PC-9 (cell line): ENCODE measurements around the gene CS. TPM values are rescaled to one million over a fixed set of nuclear protein-coding genes. Genes with fewer than 3 reads are reported as not detected.
A peak's percentile ranks its signal among the peaks of the same experiment; 100 is the strongest.

Experiments
- BruUV-seq: library from RNA; stranded (reverse); fragments of 400-500 nt; replicated peaks from 2 replicates; lab custom pipeline; 2021; lab: Mats Ljungman, UMichigan
- CTCF ChIA-PET: fragments of 300-600 bp; sonication (Branson Sonifier 250); formaldehyde crosslinking; loops from one replicate; lab custom pipeline; 2022; ENCODE audit warnings: antibody characterized with exemption; lab: Charles Lee
- POLR2A ChIA-PET: fragments of 300-600 bp; sonication (Branson Sonifier 250); formaldehyde crosslinking; loops from one replicate; lab custom pipeline; 2022; ENCODE audit warnings: antibody characterized with exemption; ENCODE audit not compliant: unreplicated experiment; lab: Charles Lee
- DNase-seq, 2 experiments: peaks; one replicate each; pipeline versions ENCODE4 v3.0.0 to v3.0.0-alpha.2; 2015 to 2022; ENCODE audit warnings: mixed read lengths in 1 of 2
- H2AFZ ChIP-seq: fragments of 200-600 bp; sonication (generic); 2 replicates; pipeline ENCODE4 v1.8.1; 2017; ENCODE audit warnings: antibody characterized with exemption
- H3F3A ChIP-seq: fragments of 200-600 bp; sonication (generic); 2 replicates; pipeline ENCODE4 v1.8.1; 2017; ENCODE audit warnings: antibody characterized with exemption, mild to moderate bottlenecking, low read depth; ENCODE audit not compliant: insufficient read depth
- H3K27ac ChIP-seq: fragments of 200-600 bp; sonication (generic); 2 replicates; pipeline ENCODE4 v1.6.1; 2016; ENCODE audit warnings: mixed run types
- H3K27me3 ChIP-seq: fragments of 200-600 bp; sonication (generic); 2 replicates; pipeline ENCODE4 v1.6.1; 2016; ENCODE audit warnings: low read depth, mixed run types; ENCODE audit not compliant: insufficient read depth
- H3K36me3 ChIP-seq: fragments of 200-600 bp; sonication (generic); 2 replicates; pipeline ENCODE4 v1.6.1; 2016; ENCODE audit warnings: low read depth, mixed run types
- H3K4me1 ChIP-seq: fragments of 200-600 bp; sonication (generic); replicated peaks from 2 replicates; pipeline ENCODE4 v1.6.1; 2016; ENCODE audit warnings: mixed run types; ENCODE audit not compliant: insufficient read depth
- H3K4me2 ChIP-seq: fragments of 200-600 bp; sonication (generic); 2 replicates; pipeline ENCODE4 v1.6.1; 2017; ENCODE audit warnings: mixed run types
- H3K4me3 ChIP-seq: fragments of 200-600 bp; sonication (generic); 2 replicates; pipeline ENCODE4 v1.6.1; 2016; ENCODE audit warnings: mixed run types
- H3K79me2 ChIP-seq: fragments of 200-600 bp; sonication (generic); 2 replicates; pipeline ENCODE4 v1.6.1; 2017; ENCODE audit warnings: low read depth, mixed run types
- H3K9me2 ChIP-seq: fragments of 200-600 bp; sonication (generic); 2 replicates; pipeline ENCODE4 v1.8.1; 2017; ENCODE audit warnings: mild to moderate bottlenecking; ENCODE audit not compliant: insufficient read depth
- H3K9me3 ChIP-seq: fragments of 200-600 bp; sonication (generic); 2 replicates; pipeline ENCODE4 v1.8.1; 2016; ENCODE audit warnings: low read depth; ENCODE audit not compliant: insufficient read depth
- H4K20me1 ChIP-seq: fragments of 200-600 bp; sonication (generic); 2 replicates; pipeline ENCODE4 v1.8.1; 2017; ENCODE audit not compliant: insufficient read depth
- EZH2 ChIP-seq: fragments of 200-600 bp; sonication (generic); IDR thresholded peaks from 2 replicates; pipeline ENCODE4 v1.8.0; 2017; ENCODE audit warnings: antibody characterized with exemption, low read depth
- intact Hi-C: fragments of 100-400 bp; cut with micrococcal nuclease; formaldehyde crosslinking; loops from one replicate; pipeline ENCODE4 v1.10.0; 2022; ENCODE audit not compliant: unreplicated experiment
- total RNA-seq: library from RNA; stranded (reverse); gene quantifications from 2 replicates; pipeline ENCODE4 v1.2.3, GENCODE V29; 2021
- TF ChIP-seq, protein P1 (sequence below): fragments of 200-600 bp; sonication (generic); conservative IDR thresholded peaks from 2 replicates; pipeline ENCODE4 v1.6.1; 2017; ENCODE audit warnings: mixed run types, antibody characterized with exemption, mild to moderate bottlenecking, moderate library complexity

CS gene
- total RNA-seq, 1 experiment from 2014 or later: 205 TPM

- DNase-seq: no peak
- H2AFZ ChIP-seq: no peak overlapping the region
- H3K36me3 ChIP-seq: 0 out of 2 replicates have a peak, but pooled peaks cover 11% of the 10 kb centered on the region
- H3K4me2 ChIP-seq: no peak overlapping the region; the same call in 1 of the 2 replicates
- CTCF ChIA-PET: no interaction called here
- no peaks in the 10 kb centered on the region for H3K9me3 ChIP-seq
- H3F3A ChIP-seq: peaks cover 42% of the 10 kb centered on the region
- no peaks in the 10 kb centered on the region for H3K27me3 ChIP-seq
- H3K27ac ChIP-seq: 0 out of 2 replicates have a peak overlapping the region, but pooled peaks have one; percentile 27
- no peaks in the 10 kb centered on the region for H3K9me2 ChIP-seq
- no peak for TF ChIP-seq EZH2
- TF ChIP-seq, protein P1, sequence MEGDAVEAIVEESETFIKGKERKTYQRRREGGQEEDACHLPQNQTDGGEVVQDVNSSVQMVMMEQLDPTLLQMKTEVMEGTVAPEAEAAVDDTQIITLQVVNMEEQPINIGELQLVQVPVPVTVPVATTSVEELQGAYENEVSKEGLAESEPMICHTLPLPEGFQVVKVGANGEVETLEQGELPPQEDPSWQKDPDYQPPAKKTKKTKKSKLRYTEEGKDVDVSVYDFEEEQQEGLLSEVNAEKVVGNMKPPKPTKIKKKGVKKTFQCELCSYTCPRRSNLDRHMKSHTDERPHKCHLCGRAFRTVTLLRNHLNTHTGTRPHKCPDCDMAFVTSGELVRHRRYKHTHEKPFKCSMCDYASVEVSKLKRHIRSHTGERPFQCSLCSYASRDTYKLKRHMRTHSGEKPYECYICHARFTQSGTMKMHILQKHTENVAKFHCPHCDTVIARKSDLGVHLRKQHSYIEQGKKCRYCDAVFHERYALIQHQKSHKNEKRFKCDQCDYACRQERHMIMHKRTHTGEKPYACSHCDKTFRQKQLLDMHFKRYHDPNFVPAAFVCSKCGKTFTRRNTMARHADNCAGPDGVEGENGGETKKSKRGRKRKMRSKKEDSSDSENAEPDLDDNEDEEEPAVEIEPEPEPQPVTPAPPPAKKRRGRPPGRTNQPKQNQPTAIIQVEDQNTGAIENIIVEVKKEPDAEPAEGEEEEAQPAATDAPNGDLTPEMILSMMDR: no peak
- intact Hi-C loops: no loop called here
- no peak overlapping the region for H3K4me3 ChIP-seq
- peaks cover 6% of the 10 kb centered on the region for H4K20me1 ChIP-seq
- H3K79me2 ChIP-seq: peaks cover 74% of the 10 kb centered on the region
- H3K4me1 ChIP-seq: peaks cover 56% of the 10 kb centered on the region
- no TSS peak for BruUV-seq
- POLR2A ChIA-PET: no interaction called here
These were observed 3.8 kb downstream of the CS start for GRCh38 chr12:56296295-56296694.

DNA sequence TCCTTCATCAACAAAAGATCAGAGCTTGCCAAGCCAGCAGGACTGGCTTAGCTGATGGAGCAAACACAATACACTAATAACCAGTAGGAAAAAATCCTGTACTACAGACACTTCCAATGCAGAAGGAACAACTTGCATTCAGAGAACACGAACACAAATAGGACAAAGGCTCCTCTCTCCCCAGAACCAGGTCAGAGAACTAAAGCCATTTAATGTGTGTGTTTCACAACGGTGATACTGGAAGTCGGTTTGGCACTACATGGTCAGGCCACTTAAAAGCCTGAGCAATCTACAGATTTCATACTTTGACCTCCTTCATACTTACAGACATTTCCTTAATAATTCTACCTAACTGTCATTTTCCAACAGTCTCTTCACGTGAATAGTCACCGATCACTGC is 6.3 kb downstream of the CS start:
- no TSS peak for BruUV-seq
- H3K9me2 ChIP-seq: no peaks in the 10 kb centered on the region
- no peak overlapping the region for H3K4me2 ChIP-seq
- no peak overlapping the region for H2AFZ ChIP-seq
- peaks cover 56% of the 10 kb centered on the region for H3K4me1 ChIP-seq
- no peaks in the 10 kb centered on the region for H3K27me3 ChIP-seq
- H3K9me3 ChIP-seq: no peaks in the 10 kb centered on the region
- no peak overlapping the region for H3K4me3 ChIP-seq
- ChIA-PET POLR2A (no interaction called here), CTCF (no interaction called here)
- H3K79me2 ChIP-seq: peaks cover 84% of the 10 kb centered on the region
- TF ChIP-seq, protein P1: no peak
- peak overlapping the region; percentile 51 for H3K27ac ChIP-seq
- peaks cover 57% of the 10 kb centered on the region for H3F3A ChIP-seq
- no peak for DNase-seq
- H4K20me1 ChIP-seq: peaks cover 6% of the 10 kb centered on the region
- H3K36me3 ChIP-seq: 0 out of 2 replicates have a peak, but pooled peaks cover 21% of the 10 kb centered on the region
- intact Hi-C loops: no loop called here

GRCh38 chr12:56288705-56289387 is 11.3 kb downstream of the CS start:
- Histone ChIP-seq H3K9me3 (no peaks in the 10 kb centered on the region), H3K27me3 (no peaks in the 10 kb centered on the region), H3K79me2 (peaks cover 47% of the 10 kb centered on the region), H4K20me1 (peaks cover 10% of the 10 kb centered on the region), H3K4me3 (no peak overlapping the region), H3K4me2 (no peak overlapping the region), H3K9me2 (no peaks in the 10 kb centered on the region), H2AFZ (no peak overlapping the region), H3K4me1 (peaks cover 35% of the 10 kb centered on the region), H3K27ac (no peak overlapping the region), H3K36me3 (peaks cover 11% of the 10 kb centered on the region; the same call in 1 of the 2 replicates), H3F3A (peaks cover 41% of the 10 kb centered on the region)
- BruUV-seq: no TSS peak
- ChIA-PET POLR2A (no interaction called here), CTCF (interaction anchor here (0.6 kb wide), 1 partner anchor 69 kb away, joined by 5 read pairs; no protein-coding TSS in a partner anchor)
- intact Hi-C loops: no loop called here
- TF ChIP-seq EZH2: no peak
- TF ChIP-seq, protein P1: no peak
- no peak for DNase-seq
